Keratinocyte (primary cell): Measurements from ENCODE around the gene NMNAT2. TPM values are rescaled to one million over a fixed set of nuclear protein-coding genes. Genes with fewer than 3 reads are reported as not detected.

ENCODE experiments used
- DNase-seq: peaks from one replicate; pipeline ENCODE4 v3.0.0-alpha.2; 2011; ENCODE audit warnings: low read depth, missing footprints, low spot score
- FAIRE-seq: peaks from 2 replicates; lab custom pipeline; 2011; peaks lifted over from hg19 to GRCh38; lab: Jason Lieb, UNC
- H2AFZ ChIP-seq: 2 replicates; pipeline ENCODE4 v1.6.0; 2012; ENCODE audit warnings: low read length, control low read depth, inconsistent platforms; ENCODE audit not compliant: control insufficient read depth
- H3K27ac ChIP-seq: 2 replicates; pipeline ENCODE4 v1.5.1; 2011; ENCODE audit warnings: low read length; ENCODE audit not compliant: control insufficient read depth, insufficient read depth
- H3K27me3 ChIP-seq: 3 replicates; pipeline ENCODE4 v1.6.0; 2011; ENCODE audit warnings: low read length; ENCODE audit not compliant: control insufficient read depth, insufficient read depth; ENCODE audit errors: extremely low read depth
- H3K36me3 ChIP-seq, 2 experiments: 2 replicates in 1 of 2; 3 replicates in 1 of 2; pipeline ENCODE4 v1.5.1; 2011; ENCODE audit warnings: low read length in 2 of 2, mild to moderate bottlenecking in 1 of 2; ENCODE audit not compliant: control insufficient read depth in 2 of 2, insufficient read depth in 2 of 2; ENCODE audit errors: extremely low read depth in 1 of 2
- H3K4me1 ChIP-seq: 3 replicates; pipeline ENCODE4 v1.5.1; 2011; ENCODE audit warnings: low read length; ENCODE audit not compliant: control insufficient read depth, insufficient read depth; ENCODE audit errors: extremely low read depth
- H3K4me2 ChIP-seq: 3 replicates; pipeline ENCODE4 v1.6.0; 2011; ENCODE audit warnings: low read depth, low read length; ENCODE audit not compliant: control insufficient read depth, insufficient read depth; ENCODE audit errors: extremely low read depth
- H3K4me3 ChIP-seq, 3 experiments: fragments of 200-600 bp in 1 of 3; sonication (generic) in 1 of 3; 2 replicates in 2 of 3; 3 replicates in 1 of 3; pipeline ENCODE4 v1.5.1; 2011 to 2016; ENCODE audit warnings: low read length in 3 of 3, mild to moderate bottlenecking in 3 of 3, control low read depth in 2 of 3, inconsistent platforms in 1 of 3, low read depth in 1 of 3, mixed read lengths in 1 of 3, mixed run types in 1 of 3, moderate library complexity in 1 of 3; ENCODE audit not compliant: control insufficient read depth in 2 of 3, insufficient read depth in 2 of 3; ENCODE audit errors: extremely low read depth in 1 of 3
- H3K79me2 ChIP-seq: 2 replicates; pipeline ENCODE4 v1.6.0; 2012; ENCODE audit warnings: low read length; ENCODE audit not compliant: control insufficient read depth, insufficient read depth
- H3K9ac ChIP-seq: 3 replicates; pipeline ENCODE4 v1.6.0; 2011; ENCODE audit warnings: low read length; ENCODE audit not compliant: control insufficient read depth, insufficient read depth; ENCODE audit errors: extremely low read depth
- H3K9me1 ChIP-seq: 3 replicates; pipeline ENCODE4 v1.6.0; 2011; ENCODE audit warnings: low read length; ENCODE audit not compliant: control insufficient read depth, insufficient read depth; ENCODE audit errors: extremely low read depth
- H3K9me3 ChIP-seq: 2 replicates; pipeline ENCODE4 v1.5.1; 2012; ENCODE audit warnings: low read depth, low read length; ENCODE audit not compliant: control insufficient read depth
- H4K20me1 ChIP-seq: 3 replicates; pipeline ENCODE4 v1.6.0; 2011; ENCODE audit warnings: low read length; ENCODE audit not compliant: control insufficient read depth, insufficient read depth; ENCODE audit errors: extremely low read depth
- EZH2 ChIP-seq: IDR thresholded peaks from one replicate; pipeline ENCODE4 v1.6.1; 2012; ENCODE audit warnings: inconsistent platforms, mild to moderate bottlenecking, low read length, moderate library complexity
- dilution Hi-C: fragments of 300-500 bp; cut with MboI; formaldehyde crosslinking; loops from one replicate; pipeline ENCODE4 v1.7.0; 2020; ENCODE audit warnings: low sequenced_read_pairs; ENCODE audit not compliant: extremely low pct_ligation_motif_present
- polyA plus RNA-seq, 5 experiments: library from polyadenylated mRNA; depleted of rRNA in 3 of 5; stranded (reverse) in 3 of 5; stranded (forward) in 1 of 5; unstranded in 1 of 5; fragments of >200 nt; gene quantifications; 1 replicate in 1 of 5; 2 replicates in 3 of 5; 3 replicates in 1 of 5; pipeline versions ENCODE4 v1.2.1 to v1.2.3, GENCODE V29; 2011 to 2012; ENCODE audit warnings: missing spikeins in 2 of 5, low read depth in 1 of 5, low replicate concordance in 1 of 5
- TF ChIP-seq, protein P1 (sequence below), 3 experiments: IDR thresholded peaks in 1 of 3; conservative IDR thresholded peaks in 1 of 3; optimal IDR thresholded peaks in 1 of 3; 2 replicates in 2 of 3; 3 replicates in 1 of 3; pipeline versions ENCODE3 to v1.5.1; 2011; ENCODE audit warnings: low read length in 3 of 3, mild to moderate bottlenecking in 3 of 3, moderate library complexity in 2 of 3, control low read depth in 1 of 3, inconsistent platforms in 1 of 3; ENCODE audit not compliant: insufficient read depth in 2 of 3; ENCODE audit errors: extremely low read depth in 1 of 3

The NMNAT2 gene
- polyA plus RNA-seq, 1 donor (not counting 4 experiments of a cell fraction or from before 2014, with no cell fraction given): 0.72 TPM

DNA sequence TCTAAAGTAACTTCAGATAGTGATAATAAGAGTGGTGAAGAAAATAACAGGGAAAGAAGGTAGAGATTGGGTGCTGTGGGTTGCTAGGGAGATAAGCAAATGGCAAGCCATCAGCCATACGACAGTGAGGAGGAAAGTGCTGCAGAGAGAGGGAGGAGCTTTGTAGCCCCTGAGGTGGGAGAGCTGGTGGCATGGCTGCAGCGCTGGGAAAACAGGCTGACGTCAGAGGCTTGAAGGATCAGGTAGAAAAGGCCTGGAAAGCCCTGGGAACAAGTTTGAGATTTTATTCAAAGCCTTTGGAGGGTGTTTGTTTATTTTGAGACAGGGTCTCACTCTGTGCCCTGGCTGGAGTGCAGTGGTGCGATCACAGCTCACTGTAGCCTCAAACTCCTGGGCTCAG is 109.5 kb downstream of the NMNAT2 start:
- Histone ChIP-seq H2AFZ (no peak overlapping the region), H3K27me3 (no peaks in the 10 kb centered on the region), H4K20me1 (no peaks in the 10 kb centered on the region), H3K4me2 (no peak overlapping the region), H3K4me3 (no peak overlapping the region), H3K4me1 (peaks cover 10% of the 10 kb centered on the region), H3K9me1 (no peaks in the 10 kb centered on the region), H3K9me3 (no peaks in the 10 kb centered on the region), H3K36me3 (no peaks in the 10 kb centered on the region), H3K9ac (no peak overlapping the region), H3K27ac (no peak overlapping the region), H3K79me2 (no peaks in the 10 kb centered on the region)
- FAIRE-seq (no peak), DNase-seq (no peak)
- TF ChIP-seq, protein P1, sequence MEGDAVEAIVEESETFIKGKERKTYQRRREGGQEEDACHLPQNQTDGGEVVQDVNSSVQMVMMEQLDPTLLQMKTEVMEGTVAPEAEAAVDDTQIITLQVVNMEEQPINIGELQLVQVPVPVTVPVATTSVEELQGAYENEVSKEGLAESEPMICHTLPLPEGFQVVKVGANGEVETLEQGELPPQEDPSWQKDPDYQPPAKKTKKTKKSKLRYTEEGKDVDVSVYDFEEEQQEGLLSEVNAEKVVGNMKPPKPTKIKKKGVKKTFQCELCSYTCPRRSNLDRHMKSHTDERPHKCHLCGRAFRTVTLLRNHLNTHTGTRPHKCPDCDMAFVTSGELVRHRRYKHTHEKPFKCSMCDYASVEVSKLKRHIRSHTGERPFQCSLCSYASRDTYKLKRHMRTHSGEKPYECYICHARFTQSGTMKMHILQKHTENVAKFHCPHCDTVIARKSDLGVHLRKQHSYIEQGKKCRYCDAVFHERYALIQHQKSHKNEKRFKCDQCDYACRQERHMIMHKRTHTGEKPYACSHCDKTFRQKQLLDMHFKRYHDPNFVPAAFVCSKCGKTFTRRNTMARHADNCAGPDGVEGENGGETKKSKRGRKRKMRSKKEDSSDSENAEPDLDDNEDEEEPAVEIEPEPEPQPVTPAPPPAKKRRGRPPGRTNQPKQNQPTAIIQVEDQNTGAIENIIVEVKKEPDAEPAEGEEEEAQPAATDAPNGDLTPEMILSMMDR (optimal IDR thresholded peaks at IDR 0.05 in 1 of 3, IDR thresholded peaks at IDR 0.05 in 1 of 3, conservative IDR thresholded peaks at IDR 0.05 in 1 of 3; ENCODE audit: extremely low read depth in 1 of 3, insufficient read depth in 2 of 3, low read length in 3 of 3): no peak
- TF ChIP-seq EZH2: no peak
- dilution Hi-C loops: no loop called here

DNA sequence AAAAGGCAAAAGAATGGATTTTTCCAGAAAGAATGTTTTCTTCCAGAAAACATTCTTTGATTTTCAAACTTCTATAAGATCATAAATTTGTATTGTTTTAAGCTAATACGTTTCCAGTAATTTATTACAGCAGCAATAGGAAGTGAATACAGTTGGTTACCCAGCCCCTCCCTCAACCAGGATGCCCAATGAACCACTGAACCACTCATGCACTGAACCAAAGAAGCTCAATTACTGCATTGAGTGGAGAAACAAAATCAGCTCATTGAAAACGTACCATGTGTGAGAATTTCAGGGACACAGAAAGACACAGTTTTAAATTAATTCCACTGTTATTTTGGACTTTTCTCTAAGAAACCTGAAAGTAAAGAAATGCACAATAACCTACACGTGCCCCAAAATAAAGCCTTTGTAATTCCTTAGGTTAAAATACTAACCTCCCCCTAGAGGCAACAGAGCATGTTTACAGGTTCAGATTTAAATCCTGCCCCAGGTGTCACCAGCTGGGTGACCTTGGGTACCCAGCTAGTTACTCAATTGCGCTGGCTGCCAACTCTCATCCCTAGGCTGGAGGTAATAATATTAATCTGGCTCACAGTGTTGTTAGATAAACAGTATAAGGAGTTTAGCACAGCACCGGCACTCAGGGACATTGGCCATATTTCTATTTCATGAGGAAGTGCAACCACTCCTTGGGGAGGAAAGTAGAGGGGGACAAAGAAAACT is 111.7 kb downstream of the NMNAT2 start:
- Histone ChIP-seq H2AFZ (no peak overlapping the region), H3K27ac (no peak overlapping the region), H3K9me3 (no peaks in the 10 kb centered on the region), H3K4me1 (peaks cover 13% of the 10 kb centered on the region), H3K27me3 (no peaks in the 10 kb centered on the region), H3K4me2 (no peak overlapping the region), H3K79me2 (no peaks in the 10 kb centered on the region), H3K9ac (no peak overlapping the region), H3K9me1 (no peaks in the 10 kb centered on the region), H4K20me1 (no peaks in the 10 kb centered on the region), H3K36me3 (no peaks in the 10 kb centered on the region), H3K4me3 (no peak overlapping the region)
- DNase-seq (no peak), FAIRE-seq (no peak)
- dilution Hi-C loops: no loop called here
- TF ChIP-seq EZH2: no peak
- TF ChIP-seq, protein P1 (optimal IDR thresholded peaks at IDR 0.05 in 1 of 3, IDR thresholded peaks at IDR 0.05 in 1 of 3, conservative IDR thresholded peaks at IDR 0.05 in 1 of 3; ENCODE audit: extremely low read depth in 1 of 3, insufficient read depth in 2 of 3, low read length in 3 of 3): peak; percentile 34 to 50 (median 47)
